IPS-NIHi7 (cell line): ENCODE results near the gene PHYKPL.
"Not testable (repeated sequence)": the region's sequence is repeated elsewhere in the genome, so short reads cannot be mapped to it uniquely, and the experiment has no call there.

Experiments
- DNase-seq: peaks from one replicate; pipeline ENCODE4 v3.0.0; 2012; ENCODE audit warnings: mixed read lengths; ENCODE audit errors: extremely low spot score

Gene PHYKPL

DNA sequence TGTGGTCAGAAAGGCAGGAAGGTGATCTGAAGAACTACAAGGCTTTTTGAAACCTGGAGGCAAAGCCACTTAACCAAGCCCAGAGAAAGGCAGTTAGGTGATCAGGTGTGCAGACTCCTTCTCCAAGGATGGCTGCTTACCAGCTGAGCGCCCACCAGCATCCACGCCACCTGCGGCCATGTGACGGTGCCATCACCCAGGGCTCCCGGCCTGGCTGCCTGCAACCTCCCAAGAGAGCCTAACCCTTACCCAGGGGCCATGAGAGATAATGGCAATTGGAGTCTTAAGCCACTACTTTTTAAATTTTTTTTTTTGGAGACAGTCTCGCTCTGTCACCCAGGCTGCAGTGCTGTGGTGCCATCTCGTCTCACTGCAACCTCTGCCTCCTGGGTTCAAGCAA, 33.1 kb upstream of the PHYKPL start:
- no peak for DNase-seq

- DNase-seq: no peak
Observed at GRCh38 chr5:178264044-178264443, 31.4 kb upstream of the PHYKPL start.

DNA sequence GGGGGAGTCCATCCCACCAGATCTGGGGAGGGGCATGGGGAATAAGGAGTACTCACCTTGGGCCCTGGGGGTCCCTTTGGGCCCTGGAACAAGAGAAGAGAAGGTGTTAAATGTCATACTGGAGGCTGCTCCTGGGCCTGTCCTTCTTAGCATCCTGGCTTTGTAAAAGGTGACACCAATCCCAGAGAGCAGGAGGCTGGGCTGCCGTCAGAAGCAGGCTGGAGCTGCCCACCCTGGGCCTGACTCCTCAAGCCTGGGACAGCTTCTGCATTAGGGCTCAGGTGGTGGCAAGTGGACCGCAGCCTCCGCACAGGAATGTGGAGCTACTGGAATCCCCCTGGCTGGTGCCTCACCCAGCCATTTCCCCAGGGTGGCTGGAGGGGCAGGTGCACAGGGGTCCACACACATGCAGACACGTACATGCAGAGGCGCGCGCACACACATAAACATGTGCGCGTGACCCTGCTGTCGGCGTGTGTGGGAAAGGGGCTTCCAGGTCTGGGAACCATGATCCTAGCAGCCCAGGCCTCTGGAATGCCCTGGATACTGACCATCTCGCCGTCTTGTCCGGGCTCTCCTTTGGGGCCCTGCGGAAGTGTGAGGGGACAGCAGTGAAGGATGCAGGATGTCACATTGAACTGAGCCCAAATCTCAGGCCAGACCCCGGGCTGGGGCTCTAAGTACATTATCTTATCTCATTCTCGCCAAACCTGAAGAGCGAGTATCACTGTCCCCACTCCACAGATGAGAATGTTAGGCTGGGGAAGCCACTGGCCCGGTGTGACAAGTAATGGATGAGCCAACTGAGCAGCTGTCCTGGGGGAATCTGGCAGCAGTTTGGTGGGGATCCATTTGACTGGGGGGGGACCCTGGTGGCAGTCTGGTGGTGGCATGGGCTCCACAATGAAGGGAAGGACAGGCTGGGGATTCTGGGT, 29.3 kb upstream of the PHYKPL start:
- no peak for DNase-seq

DNA sequence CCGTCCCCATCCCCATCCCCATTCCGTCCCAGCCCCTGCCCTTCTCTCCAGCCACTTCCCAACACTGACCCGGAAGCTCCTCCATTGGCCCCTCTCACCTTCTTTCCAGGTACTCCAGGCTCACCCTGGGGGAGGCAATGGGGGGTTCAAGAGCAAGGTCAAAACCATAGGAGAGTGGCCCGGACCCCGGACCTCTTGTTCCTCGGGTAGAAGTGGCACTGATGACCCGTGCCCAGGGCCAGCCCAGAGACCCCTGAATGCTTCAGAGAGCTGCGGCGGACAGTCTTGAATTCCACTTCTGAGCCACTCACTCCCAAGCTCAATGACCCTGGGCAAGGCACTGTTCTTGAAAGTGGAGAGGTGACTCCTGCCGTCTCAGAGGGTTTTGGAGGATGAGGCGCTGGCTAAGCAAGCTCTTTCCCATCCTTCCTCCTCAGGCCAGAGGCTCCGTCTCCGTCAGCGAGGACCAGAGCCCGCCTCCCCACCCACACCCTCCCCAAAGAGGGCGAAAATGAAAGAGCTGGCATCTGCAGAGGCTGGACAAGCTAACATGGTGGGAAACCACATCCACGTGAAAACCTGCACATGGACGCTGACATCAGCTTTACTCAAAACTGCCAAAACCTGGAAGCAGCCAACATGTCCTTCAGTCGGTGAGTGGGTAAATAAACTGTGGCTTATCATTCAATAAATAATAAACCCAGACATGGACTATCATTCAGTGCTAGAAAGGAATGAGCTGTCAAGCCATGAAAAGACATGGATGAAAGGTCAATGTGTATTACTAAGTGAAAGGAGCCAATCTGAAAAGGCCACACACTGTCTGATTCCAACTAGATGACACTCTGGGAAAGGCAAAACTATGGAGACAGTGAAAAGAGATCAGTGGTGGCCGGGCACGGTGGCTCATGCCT, 27.3 kb upstream of the PHYKPL start:
- DNase-seq: no peak

- DNase-seq: no peak
Observed at GRCh38 chr5:178257650-178258049, 25.0 kb upstream of the PHYKPL start.

- no peak for DNase-seq
Observed at GRCh38 chr5:178256746-178257145, 24.1 kb upstream of the PHYKPL start.

GRCh38 chr5:178253632-178254031, 21.0 kb upstream of the PHYKPL start:
- DNase-seq: not testable (repeated sequence)

DNA sequence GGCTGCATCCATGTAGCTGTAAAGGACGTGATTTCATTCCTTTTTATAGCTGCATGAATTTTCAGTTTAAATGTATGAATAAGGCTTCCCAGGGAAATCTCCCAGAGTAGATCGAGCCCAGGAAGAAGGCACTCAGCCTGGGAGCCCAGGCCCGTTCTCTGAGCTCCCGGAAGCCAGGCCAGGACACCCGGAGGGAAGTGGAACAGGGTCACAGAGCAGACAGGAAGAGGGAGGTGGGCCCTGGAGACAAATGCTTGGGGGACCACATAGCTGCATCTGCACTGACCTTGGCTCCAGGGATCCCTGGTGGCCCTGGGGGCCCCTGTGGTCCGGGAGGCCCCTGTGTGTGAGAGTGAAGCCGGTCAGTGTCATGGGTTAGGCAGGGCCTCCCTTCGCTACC, 19.7 kb upstream of the PHYKPL start:
- no peak for DNase-seq

DNA sequence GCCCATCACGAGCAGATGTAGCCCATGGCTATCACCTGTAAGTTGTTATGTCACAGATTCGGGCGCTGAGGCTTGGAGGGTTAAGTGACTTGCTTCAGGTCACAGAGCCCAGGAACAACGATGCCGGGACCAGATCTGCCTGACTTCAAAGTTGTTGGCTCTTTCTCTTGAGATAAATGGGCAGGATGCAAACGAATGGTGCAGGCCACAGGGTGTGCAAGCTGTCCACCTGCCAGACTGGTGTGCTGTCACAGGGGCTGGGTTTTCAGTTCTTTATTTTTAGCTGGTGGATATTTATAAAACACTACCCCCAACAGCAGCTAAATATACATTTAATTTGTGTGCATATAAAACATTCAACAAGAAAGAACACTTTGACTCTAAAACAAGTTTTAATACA, 17.7 kb upstream of the PHYKPL start:
- DNase-seq: no peak

- DNase-seq: no peak
Observed at GRCh38 chr5:178249191-178249989, 16.8 kb upstream of the PHYKPL start.

- no peak for DNase-seq
Observed at GRCh38 chr5:178248750-178249149, 16.1 kb upstream of the PHYKPL start.

DNA sequence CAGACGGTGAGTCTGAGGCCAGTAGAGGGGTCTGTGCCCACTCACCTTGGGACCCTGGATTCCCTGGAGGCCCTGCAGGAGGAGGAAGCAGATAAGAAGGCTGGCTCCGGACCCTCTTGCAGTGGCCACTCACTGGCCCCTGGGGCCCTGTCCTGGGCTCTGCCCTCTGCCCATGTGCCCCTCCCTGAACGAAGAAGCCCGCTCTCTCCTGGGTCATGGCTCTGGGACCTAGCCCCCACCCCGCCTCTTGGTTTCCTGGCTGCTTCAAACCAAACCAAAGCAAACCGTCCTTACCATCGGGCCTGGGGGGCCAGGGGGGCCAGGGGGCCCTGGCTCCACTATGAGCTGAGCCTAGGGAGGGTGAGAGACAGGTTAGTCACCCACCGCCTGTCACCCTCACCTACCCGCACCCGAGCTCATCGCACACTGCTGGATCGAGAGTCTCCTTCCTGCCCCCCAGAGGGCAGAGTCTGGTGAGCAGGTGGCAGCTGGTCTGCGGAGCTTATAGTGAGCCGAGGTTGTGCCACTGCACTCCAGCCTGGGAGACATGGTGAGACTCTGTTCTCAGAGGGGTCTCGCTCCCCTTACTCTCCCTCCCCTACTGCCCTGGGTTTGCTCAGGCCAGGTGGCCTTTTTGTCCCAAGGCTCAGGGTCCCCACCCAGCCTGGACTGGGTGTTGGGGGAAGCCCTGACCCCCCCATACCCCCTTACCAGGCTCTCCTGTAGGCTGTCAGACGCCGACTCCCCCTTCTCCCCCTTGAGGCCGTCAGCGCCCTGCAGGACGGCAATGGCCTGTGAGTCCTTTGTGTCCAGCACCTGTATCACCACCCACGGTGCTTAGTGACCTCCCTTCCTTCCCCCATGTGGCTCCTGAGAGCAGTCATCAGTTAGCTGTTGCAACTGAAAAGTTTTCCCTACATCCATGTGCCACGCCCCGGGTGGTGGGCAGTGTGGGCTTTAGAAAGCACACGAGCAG, 15.2 kb upstream of the PHYKPL start:
- no peak for DNase-seq

DNA sequence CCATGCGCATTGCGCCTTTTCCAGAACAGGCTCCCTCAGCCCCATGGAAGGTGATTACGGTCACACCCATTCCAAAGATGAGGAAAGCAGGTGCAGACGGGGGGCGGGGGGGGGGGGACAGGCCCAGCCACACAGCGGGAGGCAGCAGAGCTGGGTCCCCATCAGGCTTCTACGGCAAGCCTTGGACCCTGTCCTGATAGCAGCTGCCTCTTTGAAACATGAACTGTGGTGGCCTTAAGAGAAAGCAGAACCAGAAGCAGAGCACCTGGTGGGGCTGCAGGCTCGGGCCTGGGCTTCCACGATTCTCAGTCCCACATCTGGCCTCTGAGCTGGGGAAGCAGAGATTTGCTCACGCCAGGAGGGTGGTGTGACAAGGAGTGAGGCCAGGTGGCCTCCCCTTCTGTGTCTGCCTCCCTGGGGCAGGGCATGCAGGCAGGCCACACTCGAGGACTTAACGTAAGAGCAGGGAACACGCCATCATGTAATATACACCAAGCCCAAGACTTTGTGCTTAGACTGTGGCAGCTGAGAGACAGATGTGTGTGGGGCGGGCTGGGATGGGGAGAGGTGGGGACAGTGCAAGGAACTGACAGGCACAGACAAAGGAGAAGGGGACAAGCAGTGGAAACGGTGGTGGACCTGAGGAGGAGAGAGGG, 14.2 kb upstream of the PHYKPL start:
- DNase-seq: no peak

DNA sequence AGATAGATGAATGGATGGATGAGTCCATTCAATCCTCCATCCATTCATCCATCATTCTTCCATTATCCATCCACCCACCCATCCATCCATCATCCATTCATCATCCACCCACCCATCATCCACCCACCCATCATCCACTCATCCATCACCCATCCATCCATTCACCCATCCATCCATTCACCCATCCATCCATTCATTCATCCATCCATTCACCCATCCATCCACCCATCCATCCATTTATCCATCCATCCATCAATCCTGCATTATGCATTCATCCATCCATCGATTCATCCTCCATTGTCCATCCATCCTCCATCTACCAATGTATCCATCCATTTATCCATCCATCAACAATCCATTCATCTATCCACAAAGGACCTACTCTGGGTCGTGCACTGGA, 12.8 kb upstream of the PHYKPL start:
- no peak for DNase-seq

DNA sequence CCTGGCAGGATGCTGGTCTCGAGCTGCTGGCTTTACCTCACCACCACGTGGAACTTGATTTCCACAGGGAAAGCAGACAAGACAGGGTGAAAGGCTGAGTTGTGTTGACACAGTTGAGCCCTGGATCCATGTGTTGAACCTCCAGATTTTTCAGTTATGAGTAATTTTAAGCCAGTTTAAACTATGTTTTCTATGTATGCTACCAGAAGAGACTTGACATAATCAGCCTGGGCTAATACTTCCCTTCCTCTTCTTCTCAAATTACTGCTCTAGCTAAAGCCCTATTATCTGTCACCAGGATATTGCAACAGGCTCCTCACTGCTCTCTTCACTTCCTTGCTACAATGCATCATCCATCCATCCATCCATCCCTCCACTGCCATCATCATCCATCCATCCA, 12.0 kb upstream of the PHYKPL start:
- no peak for DNase-seq

DNA sequence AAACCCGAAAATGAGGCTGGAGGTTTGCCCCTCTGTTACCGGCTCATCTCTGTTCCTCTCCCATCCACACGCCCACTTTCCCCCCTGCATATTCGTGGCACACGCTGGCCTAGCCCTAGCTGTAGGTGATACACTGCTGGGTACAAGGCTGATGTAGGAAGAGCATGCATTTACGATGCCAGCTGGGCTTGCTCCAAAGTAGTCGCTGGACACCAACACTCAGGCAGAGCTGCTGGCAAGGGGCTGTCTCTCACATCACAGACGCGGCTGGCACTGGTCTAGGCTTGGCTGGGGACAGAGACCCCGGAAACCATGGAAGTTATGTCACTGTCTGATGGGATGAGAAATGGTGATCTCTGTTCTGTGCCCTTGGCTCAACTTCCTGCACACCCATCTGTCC, 9.8 kb upstream of the PHYKPL start:
- no peak for DNase-seq

DNA sequence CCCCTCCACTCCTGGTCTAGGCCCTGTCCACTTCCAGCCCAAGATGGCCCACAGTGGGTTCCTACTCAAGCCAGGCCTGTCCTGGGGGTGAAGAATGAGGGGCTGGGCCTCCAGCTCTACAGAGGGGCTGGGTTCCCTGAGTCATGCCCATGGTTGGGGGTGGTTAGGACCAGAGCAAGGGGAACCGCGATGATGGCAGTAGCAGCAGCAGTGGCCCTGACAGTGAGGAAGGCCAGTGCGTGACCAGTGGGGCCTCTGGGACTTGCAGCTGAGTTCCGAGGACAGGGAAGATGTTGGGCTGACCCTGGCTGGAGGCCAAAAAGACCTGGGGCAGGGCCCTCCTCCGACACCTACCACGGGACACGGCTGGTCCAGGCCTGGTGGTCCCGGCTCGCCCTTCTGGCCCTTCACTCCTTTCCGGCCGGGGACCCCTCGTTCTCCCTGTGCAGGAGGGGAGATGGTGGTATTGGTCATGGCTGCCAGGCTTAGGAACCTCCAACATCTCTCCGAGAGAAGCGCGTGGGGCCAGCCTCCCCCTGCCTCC, 9.2 kb upstream of the PHYKPL start:
- DNase-seq: no peak

GRCh38 chr5:178241231-178241663, 8.6 kb upstream of the PHYKPL start:
- DNase-seq: no peak

DNA sequence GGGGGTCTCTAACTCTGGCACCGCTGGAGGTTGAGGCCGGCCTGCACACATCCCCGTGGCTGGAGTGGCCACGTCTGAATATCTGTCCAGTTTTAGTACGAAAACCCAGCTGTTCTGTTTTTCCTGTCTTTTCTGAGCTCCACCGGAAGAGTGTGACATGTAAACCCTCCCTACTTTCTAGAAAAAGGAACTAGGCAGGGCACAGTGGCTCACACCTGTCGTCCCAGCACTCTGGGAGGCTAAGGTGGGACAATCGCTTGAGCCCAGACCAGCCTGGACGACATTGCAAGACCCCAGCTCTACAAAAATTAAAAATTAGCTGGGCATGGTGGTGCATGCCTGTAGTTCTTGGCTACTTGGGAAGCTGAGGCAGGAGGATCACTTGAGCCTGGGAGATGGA, 8.2 kb upstream of the PHYKPL start:
- no peak for DNase-seq

DNA sequence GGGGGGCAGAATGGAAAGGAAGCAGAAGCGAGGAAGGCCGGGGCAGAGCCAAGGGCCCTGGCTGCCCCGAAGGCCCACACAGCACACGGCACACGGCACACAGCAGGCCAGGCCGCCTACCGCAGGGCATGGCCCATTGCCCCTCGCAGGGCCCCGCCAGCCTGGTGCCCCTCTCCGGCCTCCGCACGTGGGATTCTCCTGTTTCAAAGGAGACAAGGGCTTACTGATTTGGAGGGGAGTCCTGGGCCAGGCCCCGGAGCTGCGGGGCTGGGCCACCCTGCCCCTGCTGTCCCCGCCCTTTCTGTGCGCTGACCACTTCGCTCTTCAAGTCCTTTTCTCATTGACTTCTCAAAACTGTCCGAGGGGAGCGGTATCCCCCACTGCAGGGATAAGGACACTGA, 7.7 kb upstream of the PHYKPL start:
- DNase-seq: no peak
